ENCODE data around the gene RFC5.

DNA sequence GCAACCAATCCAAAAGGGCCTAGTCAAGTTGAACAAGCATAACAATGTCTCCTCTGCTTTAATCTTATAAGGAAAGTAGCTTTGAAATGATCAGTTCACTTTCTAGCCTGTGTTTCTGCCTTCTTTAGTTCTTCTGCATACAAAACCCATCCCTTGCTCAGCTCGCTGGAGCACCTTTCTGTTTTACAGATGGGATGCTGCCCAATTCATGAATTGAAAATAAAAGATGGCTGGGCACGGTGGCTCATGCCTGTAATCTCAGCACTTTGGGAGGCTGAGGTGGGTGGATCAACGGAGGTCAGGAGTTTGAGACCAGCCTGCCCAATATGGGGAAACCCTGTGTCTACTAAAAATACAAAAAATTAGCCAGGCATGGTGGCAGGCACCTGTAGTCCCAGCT, 4.5 kb upstream of the RFC5 start:
- TF ChIP-seq, protein P1, sequence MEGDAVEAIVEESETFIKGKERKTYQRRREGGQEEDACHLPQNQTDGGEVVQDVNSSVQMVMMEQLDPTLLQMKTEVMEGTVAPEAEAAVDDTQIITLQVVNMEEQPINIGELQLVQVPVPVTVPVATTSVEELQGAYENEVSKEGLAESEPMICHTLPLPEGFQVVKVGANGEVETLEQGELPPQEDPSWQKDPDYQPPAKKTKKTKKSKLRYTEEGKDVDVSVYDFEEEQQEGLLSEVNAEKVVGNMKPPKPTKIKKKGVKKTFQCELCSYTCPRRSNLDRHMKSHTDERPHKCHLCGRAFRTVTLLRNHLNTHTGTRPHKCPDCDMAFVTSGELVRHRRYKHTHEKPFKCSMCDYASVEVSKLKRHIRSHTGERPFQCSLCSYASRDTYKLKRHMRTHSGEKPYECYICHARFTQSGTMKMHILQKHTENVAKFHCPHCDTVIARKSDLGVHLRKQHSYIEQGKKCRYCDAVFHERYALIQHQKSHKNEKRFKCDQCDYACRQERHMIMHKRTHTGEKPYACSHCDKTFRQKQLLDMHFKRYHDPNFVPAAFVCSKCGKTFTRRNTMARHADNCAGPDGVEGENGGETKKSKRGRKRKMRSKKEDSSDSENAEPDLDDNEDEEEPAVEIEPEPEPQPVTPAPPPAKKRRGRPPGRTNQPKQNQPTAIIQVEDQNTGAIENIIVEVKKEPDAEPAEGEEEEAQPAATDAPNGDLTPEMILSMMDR (IDR thresholded peaks at IDR 0.05; ENCODE audit: insufficient read depth, low read depth, low read length), result no peak
- TF ChIP-seq EZH2 (IDR thresholded peaks at IDR 0.05; ENCODE audit: insufficient read depth, low read length), result no peak
